Measurements from ENCODE around the gene ZFR. TPM values are rescaled to one million over a fixed set of nuclear protein-coding genes. Genes with fewer than 3 reads are reported as not detected.
"Not testable (repeated sequence)": the region's sequence is repeated elsewhere in the genome, so short reads cannot be mapped to it uniquely, and the experiment has no call there.

Gene ZFR
- total RNA-seq, 2 donors from 2014 or later, result 59.1 to 67.9 TPM

DNA sequence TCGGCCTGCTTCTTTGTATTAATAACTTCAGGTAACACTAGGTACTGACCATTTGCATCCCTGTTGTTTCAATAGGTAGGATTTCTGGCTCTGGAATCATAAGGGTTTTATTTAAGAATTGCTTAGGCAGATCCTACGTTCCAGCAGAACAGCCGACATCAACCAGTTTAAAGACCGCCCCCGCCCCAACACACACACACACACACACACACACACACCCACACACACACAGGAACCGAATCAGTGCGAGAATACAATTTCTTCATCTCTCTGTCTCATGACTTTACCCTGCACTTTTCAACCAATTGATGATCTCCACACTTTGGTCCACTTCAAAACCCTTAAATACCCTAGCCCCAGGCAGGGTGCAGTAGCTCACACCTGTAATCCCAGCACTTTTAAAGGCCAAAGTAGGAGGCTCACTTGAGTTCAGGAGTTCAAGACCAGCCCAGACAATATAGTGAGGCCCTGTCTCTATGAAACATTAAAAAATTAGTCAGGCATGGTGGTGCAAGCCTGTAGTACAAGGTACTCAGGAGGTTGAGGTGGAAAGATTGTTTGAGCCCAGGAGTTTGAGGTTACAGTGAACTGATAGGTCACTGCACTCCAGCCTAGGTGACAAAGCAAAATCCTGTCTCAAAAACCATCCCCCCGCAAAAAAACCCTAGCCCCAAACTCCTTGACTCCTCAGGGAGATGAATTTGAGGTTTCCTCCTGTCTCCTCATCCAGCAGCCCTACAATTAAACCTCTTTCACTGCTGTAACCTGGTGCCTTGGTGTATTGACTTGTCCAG lies 129.1 kb downstream of the ZFR start:
- Histone ChIP-seq H3K4me3 (ENCODE audit: low read length) (no peak overlapping the region), H3K9me3 (ENCODE audit: control insufficient read depth, low read length) (no peaks in the 10 kb centered on the region), H3K9ac (ENCODE audit: extremely low read depth, low read length, poor library complexity, severe bottlenecking) (no peak overlapping the region), H3K27ac (ENCODE audit: low read depth, low read length) (no peak overlapping the region), H3K27me3 (ENCODE audit: control insufficient read depth, insufficient read depth, low read length, poor library complexity, severe bottlenecking) (no peaks in the 10 kb centered on the region), H3K4me1 (ENCODE audit: control insufficient read depth, insufficient read depth, low read length) (no peaks in the 10 kb centered on the region), H3K36me3 (ENCODE audit: control insufficient read depth, insufficient read depth, low read length) (peaks cover 2% of the 10 kb centered on the region)
- peaks cover 8% of the 10 kb centered on the region for H3K4me1 Mint-ChIP-seq
- WGBS, 2 experiments (ENCODE audit: insufficient coverage in 1 of 2, insufficient read length in 1 of 2), result 60 to 92% methylated on average over 2 to 8 of the region's 8 CpGs
- no peak for DNase-seq
- H3K4me3 Mint-ChIP-seq, result no peak overlapping the region
- peaks cover 4% of the 10 kb centered on the region for H3K36me3 Mint-ChIP-seq (ENCODE audit: low read depth)
- peaks cover 3% of the 10 kb centered on the region for H3K27me3 Mint-ChIP-seq (ENCODE audit: insufficient read depth)
- H3K9me3 Mint-ChIP-seq, result no peaks in the 10 kb centered on the region
- TF ChIP-seq, protein P1, sequence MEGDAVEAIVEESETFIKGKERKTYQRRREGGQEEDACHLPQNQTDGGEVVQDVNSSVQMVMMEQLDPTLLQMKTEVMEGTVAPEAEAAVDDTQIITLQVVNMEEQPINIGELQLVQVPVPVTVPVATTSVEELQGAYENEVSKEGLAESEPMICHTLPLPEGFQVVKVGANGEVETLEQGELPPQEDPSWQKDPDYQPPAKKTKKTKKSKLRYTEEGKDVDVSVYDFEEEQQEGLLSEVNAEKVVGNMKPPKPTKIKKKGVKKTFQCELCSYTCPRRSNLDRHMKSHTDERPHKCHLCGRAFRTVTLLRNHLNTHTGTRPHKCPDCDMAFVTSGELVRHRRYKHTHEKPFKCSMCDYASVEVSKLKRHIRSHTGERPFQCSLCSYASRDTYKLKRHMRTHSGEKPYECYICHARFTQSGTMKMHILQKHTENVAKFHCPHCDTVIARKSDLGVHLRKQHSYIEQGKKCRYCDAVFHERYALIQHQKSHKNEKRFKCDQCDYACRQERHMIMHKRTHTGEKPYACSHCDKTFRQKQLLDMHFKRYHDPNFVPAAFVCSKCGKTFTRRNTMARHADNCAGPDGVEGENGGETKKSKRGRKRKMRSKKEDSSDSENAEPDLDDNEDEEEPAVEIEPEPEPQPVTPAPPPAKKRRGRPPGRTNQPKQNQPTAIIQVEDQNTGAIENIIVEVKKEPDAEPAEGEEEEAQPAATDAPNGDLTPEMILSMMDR (conservative IDR thresholded peaks at IDR 0.05), result no peak
- H3K27ac Mint-ChIP-seq, result no peak overlapping the region

DNA sequence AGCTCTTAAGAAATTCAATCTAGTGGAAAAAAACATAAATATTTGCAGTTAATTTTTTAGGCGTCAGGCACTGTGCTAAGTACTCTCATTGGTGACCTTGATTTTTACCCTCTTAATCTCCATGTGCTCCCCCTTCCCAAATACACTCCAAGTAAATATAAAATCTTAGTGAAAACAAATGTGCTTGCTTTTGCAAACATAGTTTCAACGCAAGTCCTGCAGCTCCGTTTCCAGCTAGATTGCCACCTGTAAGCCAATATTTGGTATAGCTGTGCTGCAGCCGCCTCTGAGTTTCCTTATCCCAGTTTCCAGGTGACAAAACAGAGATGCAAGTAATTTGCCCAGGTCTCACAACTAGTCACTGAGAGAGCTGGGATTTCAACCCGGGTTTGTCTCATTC lies 129.9 kb downstream of the ZFR start:
- no peaks in the 10 kb centered on the region for H3K9me3 Mint-ChIP-seq
- TF ChIP-seq, protein P1 (conservative IDR thresholded peaks at IDR 0.05), result no peak
- Histone ChIP-seq H3K36me3 (ENCODE audit: control insufficient read depth, insufficient read depth, low read length) (peaks cover 4% of the 10 kb centered on the region), H3K27me3 (ENCODE audit: control insufficient read depth, insufficient read depth, low read length, poor library complexity, severe bottlenecking) (no peaks in the 10 kb centered on the region), H3K27ac (ENCODE audit: low read depth, low read length) (no peak overlapping the region), H3K9me3 (ENCODE audit: control insufficient read depth, low read length) (no peaks in the 10 kb centered on the region), H3K4me1 (ENCODE audit: control insufficient read depth, insufficient read depth, low read length) (no peaks in the 10 kb centered on the region), H3K4me3 (ENCODE audit: low read length) (no peak overlapping the region), H3K9ac (ENCODE audit: extremely low read depth, low read length, poor library complexity, severe bottlenecking) (no peak overlapping the region)
- peak overlapping the region; percentile 70 for H3K4me3 Mint-ChIP-seq
- H3K36me3 Mint-ChIP-seq (ENCODE audit: low read depth), result peaks cover 8% of the 10 kb centered on the region
- no peak overlapping the region for H3K27ac Mint-ChIP-seq
- peaks cover 8% of the 10 kb centered on the region for H3K4me1 Mint-ChIP-seq
- 92% methylated on average over 5 of the region's 5 CpGs for WGBS, 2 experiments (ENCODE audit: insufficient coverage in 1 of 2, insufficient read length in 1 of 2)
- DNase-seq, result no peak
- H3K27me3 Mint-ChIP-seq (ENCODE audit: insufficient read depth), result peaks cover 3% of the 10 kb centered on the region

DNA sequence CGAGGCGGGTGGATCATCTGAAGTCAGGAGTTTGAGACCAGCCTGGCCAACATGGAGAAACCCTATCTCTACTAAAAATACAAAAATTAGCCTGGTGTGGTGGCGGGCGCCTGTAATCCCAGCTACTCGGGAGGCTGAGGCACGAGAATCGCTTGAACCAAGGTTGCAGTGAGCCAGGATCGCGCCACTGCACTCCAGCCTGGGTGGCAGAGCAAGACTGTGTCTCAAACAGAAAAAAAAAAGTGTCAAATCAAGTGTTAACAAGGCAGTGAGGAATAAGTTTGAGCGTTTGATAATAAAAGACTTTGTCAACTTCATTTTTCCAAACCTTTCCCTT lies 130.4 kb downstream of the ZFR start:
- H3K27ac Mint-ChIP-seq; H3K4me3 ChIP-seq (ENCODE audit: low read length): not testable (repeated sequence)
- peaks cover 12% of the 10 kb centered on the region for H3K4me1 Mint-ChIP-seq

More for the DNA sequence above, 130.4 kb downstream of the ZFR start:
- H3K36me3 ChIP-seq (ENCODE audit: control insufficient read depth, insufficient read depth, low read length); H3K9me3 Mint-ChIP-seq; H3K27me3 ChIP-seq (ENCODE audit: control insufficient read depth, insufficient read depth, low read length, poor library complexity, severe bottlenecking); H3K4me1 ChIP-seq (ENCODE audit: control insufficient read depth, insufficient read depth, low read length); H3K27ac ChIP-seq (ENCODE audit: low read depth, low read length); DNase-seq; H3K9me3 ChIP-seq (ENCODE audit: control insufficient read depth, low read length); H3K27me3 Mint-ChIP-seq (ENCODE audit: insufficient read depth); H3K9ac ChIP-seq (ENCODE audit: extremely low read depth, low read length, poor library complexity, severe bottlenecking): not testable (repeated sequence)
- Mint-ChIP-seq H3K36me3 (ENCODE audit: low read depth) (peaks cover 14% of the 10 kb centered on the region), H3K4me3 (peak overlapping the region; percentile 70)
- 92 to 94% methylated on average over 10 of the region's 10 CpGs for whole genome bisulfite sequencing, 2 experiments (ENCODE audit: insufficient coverage in 1 of 2, insufficient read length in 1 of 2)

Data from endodermal cell (in vitro differentiated cells).